Right renal cortex interstitium (tissue), 3 donors: ENCODE data around the gene TMED9. TPM values are rescaled to one million over a fixed set of nuclear protein-coding genes. Genes with fewer than 3 reads are reported as not detected.

Experiments used
- polyA plus RNA-seq, 3 donors: library from polyadenylated mRNA; unstranded; fragments of 120-200 nt; gene quantifications; one replicate each; pipeline ENCODE4 v1.2.1, GENCODE V29; 2013; ENCODE audit not compliant: insufficient read length in 3 of 3

The TMED9 gene
- polyA plus RNA-seq, 3 donors, result 150 to 186 (median 177) TPM

Other genes starting within 250 kb of the TMED9 start
- 100 to 1,000 TPM; 128 to 136 (median 131) TPM for gene LMAN2, start 240.5 kb upstream of the TMED9 start, polyA plus RNA-seq
- 10 to 100 TPM; 10.5 to 15.8 (median 11.8) TPM for gene RGS14, start 234.3 kb upstream of the TMED9 start, polyA plus RNA-seq
- 100 to 1,000 TPM; 118 to 190 (median 157) TPM for gene SLC34A1, start 207.8 kb upstream of the TMED9 start, polyA plus RNA-seq
- under 1 TPM; 0.47 to 0.72 (median 0.67) TPM for gene PFN3, start 191.5 kb upstream of the TMED9 start, polyA plus RNA-seq
- 1 to 10 TPM; 3.5 to 6.4 (median 4.6) TPM for gene F12, start 182.6 kb upstream of the TMED9 start, polyA plus RNA-seq
- 10 to 100 TPM; 20.3 to 26.2 (median 23.3) TPM for gene GRK6, start 165.5 kb upstream of the TMED9 start, polyA plus RNA-seq
- 1 to 10 TPM in 1 of 3 donors, under 1 TPM in 2; 0.95 to 1.1 (median 0.97) TPM for gene PRR7, start 145.4 kb upstream of the TMED9 start, polyA plus RNA-seq
- gene DBN1, start 118.6 kb upstream of the TMED9 start, polyA plus RNA-seq, result 100 to 1,000 TPM; 171 to 177 (median 175) TPM
- gene PDLIM7, start 94.6 kb upstream of the TMED9 start, polyA plus RNA-seq, result 10 to 100 TPM; 62.4 to 72.7 (median 69.0) TPM
- 1 to 10 TPM; 3.3 to 4.3 (median 3.8) TPM for gene DOK3, start 82.4 kb upstream of the TMED9 start, polyA plus RNA-seq
- 100 to 1,000 TPM in 1 of 3 donors, 10 to 100 TPM in 2; 93.0 to 105 (median 96.6) TPM for gene DDX41, start 75.2 kb upstream of the TMED9 start, polyA plus RNA-seq
- gene FAM193B, start 37.6 kb upstream of the TMED9 start, polyA plus RNA-seq, result 10 to 100 TPM; 60.9 to 65.2 (median 61.1) TPM
- gene B4GALT7, start 7.9 kb downstream of the TMED9 start, polyA plus RNA-seq, result 10 to 100 TPM; 19.3 to 20.4 (median 20.3) TPM
- under 1 TPM in 2 of 3 donors, not detected in 1; 0.14 to 0.29 TPM for gene FAM153A, start 190.7 kb downstream of the TMED9 start, polyA plus RNA-seq